Adipose tissue (tissue), 3 donors: ENCODE data around the gene TAX1BP1. TPM values are rescaled to one million over a fixed set of nuclear protein-coding genes. Genes with fewer than 3 reads are reported as not detected.

Source experiments
- H3K27ac ChIP-seq: one replicate; pipeline ENCODE4 v1.5.1; 2013; ENCODE audit warnings: low read depth, low read length
- WGBS, 3 donors: extraction: QIAGEN DNeasy Blood & Tissue Kit; methylation state at CpG; one replicate each; pipeline ENCODE4 v1.1.7; 2013; 5-methylcytosine and 5-hydroxymethylcytosine counted together
- polyA plus RNA-seq, 3 donors: library from polyadenylated mRNA; stranded (reverse); fragments of 200-250 nt; gene quantifications; one replicate each; pipeline ENCODE4 v1.2.3, GENCODE V29; 2013
- donor health status: healthy with polysubstance abuse.
- donor health status: Bipolar disorder and iron deficiency.
- donor health status: healthy.

The TAX1BP1 gene
- polyA plus RNA-seq, 3 donors, result 37.0 to 52.2 (median 51.7) TPM

DNA sequence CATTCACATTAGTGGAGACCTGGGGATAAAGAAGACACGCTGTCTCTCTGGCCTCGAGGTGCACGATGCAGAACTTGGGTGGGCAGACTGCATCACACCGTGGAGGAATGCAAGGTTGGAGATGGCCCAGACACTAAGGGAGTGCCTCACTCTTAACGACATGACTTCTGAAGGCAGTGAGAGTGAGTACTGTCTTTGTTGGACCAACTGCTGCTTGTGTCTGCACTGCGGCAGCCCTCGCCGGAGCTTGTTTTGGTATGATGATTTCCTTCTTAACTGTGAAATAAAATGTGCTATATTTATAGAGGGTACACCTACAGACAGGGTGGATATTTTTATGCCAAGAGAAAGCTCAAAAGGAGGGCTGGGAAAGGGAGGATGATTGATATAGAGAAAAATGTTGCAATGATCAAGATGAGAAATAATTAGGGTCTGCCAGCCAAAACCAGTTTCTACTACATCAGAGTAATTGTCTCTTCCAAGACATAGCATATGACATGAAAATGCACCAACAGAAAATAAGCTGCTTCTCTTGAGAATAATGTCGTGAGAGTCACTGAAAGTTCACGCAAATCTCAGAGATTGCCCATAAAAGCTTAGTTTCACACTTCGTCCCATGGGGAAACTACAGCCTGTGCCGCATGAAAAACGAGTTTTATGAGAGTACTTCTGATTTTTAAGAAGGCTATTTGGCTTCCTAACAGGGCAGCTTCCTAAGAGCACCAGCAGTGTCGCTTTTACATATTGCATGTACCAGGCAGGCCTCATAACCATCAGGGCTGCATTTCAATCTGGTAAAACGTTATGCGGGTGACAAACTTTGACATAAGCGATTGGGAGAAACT is 127.1 kb downstream of the TAX1BP1 start:
- no peak overlapping the region for H3K27ac ChIP-seq
- WGBS, 3 donors, result 87 to 88% (median 88%) methylated on average over 17 of the region's 17 CpGs

DNA sequence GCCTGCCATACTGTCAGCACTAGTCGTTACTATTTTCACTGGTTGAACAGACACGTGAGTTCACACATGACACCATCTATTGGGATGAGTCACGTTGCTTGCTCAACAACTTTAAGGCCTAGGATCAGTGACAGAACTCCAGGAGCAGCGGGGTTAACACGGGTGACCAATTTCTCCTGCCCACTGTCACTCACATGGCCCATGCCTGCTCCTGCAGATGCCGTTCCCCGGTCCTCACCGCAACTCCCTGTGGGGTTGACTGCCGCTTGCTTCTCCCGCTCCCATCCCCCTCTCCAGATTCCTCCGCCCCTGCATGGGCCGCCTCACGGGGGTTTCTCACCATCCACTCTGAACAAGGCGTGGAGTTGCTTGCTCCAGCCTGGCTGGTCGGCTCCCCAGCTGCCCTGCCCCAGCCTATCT is 128.2 kb downstream of the TAX1BP1 start:
- 92 to 95% (median 93%) methylated on average over 15 of the region's 15 CpGs for WGBS, 3 donors
- H3K27ac ChIP-seq, result no peak overlapping the region

DNA sequence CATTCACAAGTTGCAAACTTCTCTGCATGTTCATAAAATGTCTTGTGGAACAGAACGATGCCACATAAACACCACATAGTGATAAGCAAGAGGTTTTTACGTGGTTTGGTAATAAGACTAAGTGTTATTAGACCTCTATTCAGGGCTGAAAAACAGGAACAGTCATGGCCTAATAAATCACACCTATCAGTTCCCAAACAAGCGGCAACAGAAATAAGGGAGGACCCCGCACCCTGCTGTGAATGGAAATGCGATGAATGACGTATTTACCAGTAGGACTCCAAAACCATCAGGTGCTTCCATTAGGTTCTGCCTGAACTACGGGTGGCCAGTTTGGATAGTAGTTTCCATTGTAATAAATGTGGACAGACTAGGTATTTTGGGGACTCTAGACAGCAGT is 129.1 kb downstream of the TAX1BP1 start:
- 80 to 93% (median 82%) methylated on average over 7 of the region's 7 CpGs for WGBS, 3 donors
- no peak overlapping the region for H3K27ac ChIP-seq

DNA sequence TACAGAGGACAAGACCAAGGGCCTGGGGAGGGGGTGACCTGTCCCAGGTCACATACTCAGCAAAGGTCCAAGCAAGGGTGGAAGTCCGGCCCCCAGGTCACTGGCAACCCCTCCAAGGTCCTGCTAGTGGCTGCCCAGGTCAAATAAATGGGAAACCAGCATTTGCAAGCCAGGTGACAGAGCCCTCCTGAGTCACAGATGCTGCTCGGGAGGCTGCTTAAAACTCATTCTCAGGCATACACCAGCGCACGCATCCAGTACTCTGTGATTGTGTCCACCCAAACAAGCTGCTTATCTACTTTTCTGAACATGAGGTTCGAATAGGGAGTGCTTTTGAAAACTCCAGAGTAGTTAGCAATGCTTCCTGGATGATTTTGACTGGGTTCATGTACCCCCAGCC is 130.6 kb downstream of the TAX1BP1 start:
- no peak overlapping the region for H3K27ac ChIP-seq
- 72 to 97% (median 96%) methylated on average over 5 of the region's 5 CpGs for WGBS, 3 donors

DNA sequence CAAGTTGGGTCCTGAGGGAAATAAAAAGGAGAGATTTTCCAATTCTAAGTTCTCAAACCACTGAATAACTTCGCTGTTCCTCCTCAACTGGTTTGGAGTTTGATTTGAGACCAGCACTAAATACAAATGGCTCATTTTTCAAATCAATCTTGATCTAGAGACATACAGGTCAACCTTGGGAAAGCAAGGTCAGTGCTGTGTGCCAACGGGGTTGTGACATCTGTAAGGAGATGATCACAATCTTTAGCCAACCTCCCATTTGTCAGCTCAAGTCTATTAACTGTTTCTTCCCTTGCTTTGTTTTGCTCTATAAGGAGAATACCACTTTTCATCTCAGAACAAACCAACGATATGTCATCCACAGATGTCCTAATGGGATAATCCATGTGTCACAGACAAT is 131.1 kb downstream of the TAX1BP1 start:
- no peak overlapping the region for H3K27ac ChIP-seq
- 75 to 91% (median 86%) methylated on average over 3 of the region's 3 CpGs for WGBS, 3 donors

DNA sequence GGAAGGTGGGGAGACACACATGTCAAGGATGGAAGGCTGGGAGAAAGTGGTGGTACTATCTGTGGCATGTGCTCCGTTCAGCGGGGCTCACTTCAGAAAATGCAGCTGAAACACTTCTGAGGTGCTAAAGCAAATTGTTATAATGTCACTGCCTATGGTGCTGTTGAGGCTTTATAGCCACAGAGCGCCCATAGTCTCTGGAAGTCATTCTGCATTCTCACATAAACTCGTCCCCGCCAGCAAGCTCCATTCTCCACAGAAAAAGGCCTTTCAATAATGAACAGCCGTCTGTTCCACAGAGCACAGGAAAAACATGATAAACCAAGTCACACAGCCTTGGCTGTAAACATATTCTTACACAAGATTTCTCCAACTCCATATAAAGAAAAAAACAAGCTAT is 131.9 kb downstream of the TAX1BP1 start:
- H3K27ac ChIP-seq, result no peak overlapping the region
- WGBS, 3 donors, result 72 to 93% (median 86%) methylated on average over 6 of the region's 6 CpGs

DNA sequence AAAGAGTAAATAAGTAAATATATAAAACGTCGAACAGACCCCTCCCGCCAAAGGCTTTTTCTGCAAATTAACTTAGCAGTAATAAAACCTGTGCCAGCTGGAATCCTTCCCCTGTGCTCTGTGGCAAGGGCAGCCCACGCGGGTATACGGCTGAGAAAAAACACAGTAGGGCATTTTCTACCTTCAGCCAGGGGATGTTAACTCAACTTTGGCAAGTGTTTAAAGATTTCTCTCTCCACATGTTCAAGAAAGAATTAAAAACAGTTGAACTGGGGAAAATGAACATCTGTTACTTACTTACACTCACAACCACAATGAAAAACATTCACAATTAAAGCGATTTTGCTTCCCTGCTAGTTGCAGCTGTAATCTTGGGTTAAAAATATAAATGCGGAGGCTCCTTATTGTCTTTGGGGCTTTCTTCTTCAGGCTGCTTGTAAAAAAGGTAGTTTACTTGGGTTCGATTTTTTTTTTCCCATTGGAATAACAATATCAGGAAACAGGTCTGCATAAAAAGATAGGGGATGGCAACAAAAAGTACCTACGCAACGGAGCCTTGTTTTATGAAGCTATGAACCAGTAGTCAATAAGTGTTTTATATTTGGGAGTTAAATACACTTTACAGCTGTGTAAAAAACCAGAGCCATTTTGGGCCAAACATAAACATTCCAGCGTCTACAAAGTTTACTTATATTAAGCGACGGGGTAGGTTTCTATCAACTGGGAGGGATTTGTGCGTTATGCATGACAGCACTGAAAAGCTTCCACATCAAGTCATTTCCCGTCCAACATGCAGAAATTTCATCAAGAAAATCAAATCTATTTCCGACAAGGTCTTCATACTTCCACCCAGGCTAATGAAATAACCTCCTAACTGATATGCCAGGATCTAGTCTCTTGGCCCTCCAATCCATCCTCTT is 132.7 kb downstream of the TAX1BP1 start:
- no peak overlapping the region for H3K27ac ChIP-seq
- 34 to 68% (median 55%) methylated on average over 17 of the region's 17 CpGs for WGBS, 3 donors

DNA sequence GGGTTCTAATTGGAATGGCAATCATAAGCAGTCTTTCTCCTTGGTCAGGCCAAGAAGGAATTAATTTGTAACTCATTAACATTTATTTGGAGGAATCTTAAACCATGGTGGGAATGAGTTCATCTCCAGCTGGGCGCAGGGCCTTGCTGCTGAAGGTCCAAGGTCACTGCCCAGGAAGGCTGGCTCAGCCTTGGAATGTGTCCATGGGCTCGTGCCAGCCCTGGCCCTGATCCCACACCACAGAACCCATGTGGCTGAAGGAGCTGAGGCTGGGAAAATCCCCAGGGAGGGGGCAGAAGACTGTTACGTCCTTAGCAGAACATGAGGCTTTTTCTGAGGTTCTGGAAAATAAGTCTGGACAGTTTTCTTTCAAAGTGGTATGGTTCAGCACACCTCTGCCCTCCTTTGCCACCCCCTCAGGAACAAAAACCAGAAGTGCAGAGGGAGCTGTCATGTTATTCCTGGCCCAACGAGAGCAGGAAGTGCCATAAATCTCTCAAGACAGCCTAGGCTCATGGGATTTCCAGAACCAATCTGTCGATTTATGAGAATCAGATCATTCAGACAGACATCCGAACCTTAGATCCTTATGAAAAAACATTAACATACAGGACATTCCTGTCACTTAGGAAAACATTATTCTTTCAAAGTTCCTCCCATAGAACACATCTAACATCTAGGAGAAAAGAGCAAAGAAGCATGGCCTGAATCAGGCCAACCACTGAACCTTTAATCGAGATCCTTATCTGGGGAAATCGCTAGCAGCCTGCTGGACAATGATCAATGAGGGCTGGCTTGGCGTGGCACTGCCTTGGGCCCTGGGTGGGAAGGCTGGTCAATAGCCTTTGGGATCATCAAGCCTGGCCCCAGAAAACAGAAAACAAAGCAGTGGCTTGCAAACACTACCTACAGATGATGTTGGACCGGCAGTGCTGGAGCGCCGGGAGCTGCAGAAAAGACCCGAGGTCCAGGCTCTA is 134.3 kb downstream of the TAX1BP1 start:
- WGBS, 3 donors, result 43 to 64% (median 59%) methylated on average over 13 of the region's 13 CpGs
- H3K27ac ChIP-seq, result no peak overlapping the region

DNA sequence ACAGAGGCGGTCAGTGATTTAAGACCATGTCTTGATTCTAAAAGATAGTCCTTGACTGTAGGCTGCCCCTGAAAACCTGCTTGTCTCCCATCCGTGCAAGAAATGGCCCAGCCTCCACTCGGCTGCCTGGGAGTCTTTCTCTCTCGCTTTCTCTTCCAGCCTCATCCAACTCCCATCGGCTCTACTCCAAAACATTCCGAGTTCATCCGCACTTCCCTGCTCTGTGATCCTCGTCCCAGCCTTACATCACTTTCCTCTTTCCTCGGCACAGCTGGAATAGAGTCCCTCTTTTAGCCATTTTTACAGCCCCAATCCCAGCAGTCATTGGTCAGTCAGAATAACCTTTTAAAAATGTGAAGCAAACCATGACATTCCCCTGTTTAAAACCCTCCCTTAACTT is 135.1 kb downstream of the TAX1BP1 start:
- WGBS, 3 donors, result 96 to 97% (median 97%) methylated on average over 9 of the region's 9 CpGs

DNA sequence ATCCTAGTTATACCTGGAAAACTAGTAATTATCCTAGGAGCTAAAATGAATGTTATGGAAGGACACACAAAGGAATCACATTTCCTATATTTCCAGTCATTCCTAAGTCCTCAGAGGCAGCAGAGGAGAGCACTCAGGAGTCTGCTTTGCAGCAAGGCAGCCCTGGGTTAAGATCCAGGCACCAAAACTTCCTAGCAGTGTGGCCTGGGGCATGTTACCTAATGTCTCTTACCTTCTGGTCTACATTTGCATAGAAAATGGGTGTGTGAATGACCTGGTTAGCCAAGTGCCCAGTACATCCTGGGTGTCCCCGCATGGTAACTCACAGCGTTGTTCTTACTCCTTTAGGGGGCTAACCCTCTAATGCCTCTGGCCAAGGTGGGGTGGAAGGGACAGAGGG is 135.9 kb downstream of the TAX1BP1 start:
- H3K27ac ChIP-seq, result no peak overlapping the region
- 98 to 100% (median 98%) methylated on average over 2 of the region's 2 CpGs for WGBS, 3 donors

More for the DNA sequence above, 135.1 kb downstream of the TAX1BP1 start:
- no peak overlapping the region for H3K27ac ChIP-seq

DNA sequence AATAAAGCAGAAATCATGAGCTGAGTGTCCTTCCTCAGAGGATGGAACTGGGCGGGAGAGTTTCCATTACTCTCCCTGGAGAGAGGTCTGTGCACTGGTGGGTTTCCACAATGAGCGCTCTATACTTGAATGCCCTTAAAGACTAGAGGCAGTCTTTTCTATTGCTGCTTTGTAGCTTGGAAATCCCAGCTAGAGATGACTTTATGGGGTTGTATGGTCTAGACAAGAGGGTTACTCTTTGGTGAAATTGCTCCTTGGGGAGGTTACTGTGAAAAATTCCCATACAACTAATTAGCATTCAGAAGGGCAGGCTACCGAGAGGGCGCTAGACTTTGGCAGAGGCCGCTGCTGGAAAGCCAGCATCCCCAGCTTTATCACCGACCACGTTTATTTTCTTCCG is 136.8 kb downstream of the TAX1BP1 start:
- H3K27ac ChIP-seq, result no peak overlapping the region
- WGBS, 3 donors, result 84 to 90% (median 86%) methylated on average over 8 of the region's 8 CpGs

Other genes starting within 250 kb of the TAX1BP1 start
- 10 to 100 TPM; 15.0 to 68.2 (median 51.2) TPM for gene HIBADH, start 77.3 kb upstream of the TAX1BP1 start, polyA plus RNA-seq